Subcutaneous adipose tissue (tissue), 4 donors: ENCODE measurements around the gene CRYBG3. TPM values are rescaled to one million over a fixed set of nuclear protein-coding genes. Genes with fewer than 3 reads are reported as not detected.

Experiments used
- total RNA-seq, 4 donors: library from RNA; depleted of rRNA; stranded (reverse); fragments of >200 nt; gene quantifications; one replicate each; pipeline ENCODE4 v1.1.0, GENCODE V29; 2016
- TF ChIP-seq, protein P1 (sequence below): fragments of 450-650 bp; IDR thresholded peaks from one replicate; pipeline ENCODE4 v1.5.1; 2016; ENCODE audit warnings: low read depth, mild to moderate bottlenecking, control low read depth, antibody characterized with exemption, moderate library complexity

CRYBG3 gene
- total RNA-seq, 4 donors from 2014 or later = 42.3 to 52.0 (median 47.7) TPM

- TF ChIP-seq, protein P1, sequence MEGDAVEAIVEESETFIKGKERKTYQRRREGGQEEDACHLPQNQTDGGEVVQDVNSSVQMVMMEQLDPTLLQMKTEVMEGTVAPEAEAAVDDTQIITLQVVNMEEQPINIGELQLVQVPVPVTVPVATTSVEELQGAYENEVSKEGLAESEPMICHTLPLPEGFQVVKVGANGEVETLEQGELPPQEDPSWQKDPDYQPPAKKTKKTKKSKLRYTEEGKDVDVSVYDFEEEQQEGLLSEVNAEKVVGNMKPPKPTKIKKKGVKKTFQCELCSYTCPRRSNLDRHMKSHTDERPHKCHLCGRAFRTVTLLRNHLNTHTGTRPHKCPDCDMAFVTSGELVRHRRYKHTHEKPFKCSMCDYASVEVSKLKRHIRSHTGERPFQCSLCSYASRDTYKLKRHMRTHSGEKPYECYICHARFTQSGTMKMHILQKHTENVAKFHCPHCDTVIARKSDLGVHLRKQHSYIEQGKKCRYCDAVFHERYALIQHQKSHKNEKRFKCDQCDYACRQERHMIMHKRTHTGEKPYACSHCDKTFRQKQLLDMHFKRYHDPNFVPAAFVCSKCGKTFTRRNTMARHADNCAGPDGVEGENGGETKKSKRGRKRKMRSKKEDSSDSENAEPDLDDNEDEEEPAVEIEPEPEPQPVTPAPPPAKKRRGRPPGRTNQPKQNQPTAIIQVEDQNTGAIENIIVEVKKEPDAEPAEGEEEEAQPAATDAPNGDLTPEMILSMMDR = no peak
Observed at GRCh38 chr3:97896547-97896946, 74.7 kb downstream of the CRYBG3 start.

DNA sequence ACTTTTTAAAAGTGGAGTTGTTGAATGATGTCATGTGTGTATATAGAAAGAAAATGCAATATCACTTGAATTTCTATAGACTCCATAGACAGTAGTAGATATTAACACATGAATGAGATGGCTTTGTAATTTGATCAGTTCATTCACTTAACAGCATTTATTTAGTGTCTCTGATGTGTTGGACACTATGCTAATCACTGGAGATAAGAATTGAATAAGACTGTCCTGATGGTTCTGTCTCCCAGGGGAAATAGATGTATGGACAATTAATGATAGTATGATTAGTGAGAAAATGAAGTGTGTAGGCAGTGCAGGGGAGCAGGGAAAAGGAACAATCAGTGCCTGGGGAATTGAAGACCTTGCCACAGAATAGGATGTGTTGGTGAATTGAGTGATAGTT lies 77.5 kb downstream of the CRYBG3 start:
- TF ChIP-seq, protein P1 = no peak

GRCh38 chr3:97901313-97902248 lies 79.8 kb downstream of the CRYBG3 start:
- TF ChIP-seq, protein P1 = no peak

- TF ChIP-seq, protein P1 = no peak
Observed at GRCh38 chr3:97910931-97911351, 89.1 kb downstream of the CRYBG3 start.

DNA sequence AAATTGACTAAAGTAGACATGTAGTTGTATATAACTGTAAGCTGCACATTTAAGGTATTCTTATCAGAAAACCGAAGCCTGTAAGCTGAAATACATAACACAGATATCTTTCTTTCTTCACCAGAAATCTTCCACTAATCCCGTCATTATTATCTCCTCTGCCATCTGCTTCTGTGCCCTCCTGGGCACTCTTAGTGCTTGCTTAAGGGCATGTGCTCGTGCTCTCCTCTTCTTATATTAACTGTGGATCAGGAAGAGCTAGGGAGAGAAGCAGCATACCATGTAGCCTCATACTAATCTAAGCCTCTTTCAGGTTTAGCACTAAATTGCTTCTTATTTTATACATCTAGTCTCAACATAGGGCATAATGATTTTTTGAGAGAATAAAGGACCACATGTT lies 89.6 kb downstream of the CRYBG3 start:
- TF ChIP-seq, protein P1 = no peak

- TF ChIP-seq, protein P1 = no peak
Observed at GRCh38 chr3:97914388-97914787, 92.6 kb downstream of the CRYBG3 start.

- TF ChIP-seq, protein P1 = no peak
Observed at GRCh38 chr3:97916576-97916975, 94.8 kb downstream of the CRYBG3 start.
